Testis (tissue), 2 donors: Measurements from ENCODE around the gene PRUNE2.

Experiments
- POLR2A ChIP-seq: fragments of 450-650 bp; IDR thresholded peaks from one replicate; pipeline ENCODE4 v1.6.1; 2017; ENCODE audit warnings: antibody characterized with exemption, mild to moderate bottlenecking, moderate library complexity
- TF ChIP-seq, protein P1 (sequence below), 3 experiments: fragments of 450-650 bp in 2 of 3; fragments of 200-600 bp in 1 of 3; sonication (generic) in 1 of 3; IDR thresholded peaks; one replicate each; pipeline ENCODE4 v1.5.1; 2016 to 2019; ENCODE audit warnings: antibody characterized with exemption in 3 of 3, mild to moderate bottlenecking in 2 of 3, moderate library complexity in 1 of 3

DNA sequence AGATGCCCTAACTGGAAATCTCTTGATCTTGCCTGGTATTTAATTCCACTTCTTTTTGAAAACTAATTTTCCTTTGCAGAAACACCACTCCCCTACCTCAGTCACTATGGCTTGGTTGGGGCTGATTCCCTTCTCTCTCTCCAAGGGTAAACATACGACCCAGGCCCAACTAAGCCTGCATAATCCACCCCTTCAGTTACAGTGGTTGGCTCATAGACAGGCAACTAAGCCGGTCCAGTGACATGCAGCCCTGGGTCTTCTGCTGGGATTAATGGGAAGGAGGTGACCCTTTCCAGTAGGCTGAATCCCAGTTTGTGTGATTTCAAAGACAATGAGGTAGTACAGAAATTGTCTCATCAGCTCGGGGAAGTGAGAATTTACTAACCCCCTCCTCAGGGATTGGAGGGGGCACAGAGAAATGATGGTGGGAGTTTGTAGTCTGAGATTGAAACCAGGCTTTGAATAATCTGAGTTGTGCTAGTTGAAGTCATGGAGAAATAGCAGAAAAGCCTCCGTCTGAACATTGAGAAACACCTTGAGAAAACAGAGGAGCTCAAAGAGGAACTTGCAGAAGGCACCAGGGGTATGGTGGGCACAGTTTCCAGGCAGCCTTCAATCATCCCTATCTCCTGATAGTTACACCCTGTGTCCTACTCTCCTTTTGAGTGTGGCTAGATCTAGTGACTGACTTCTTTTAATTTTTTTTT lies 298.0 kb downstream of the PRUNE2 start:
- TF ChIP-seq, protein P1, sequence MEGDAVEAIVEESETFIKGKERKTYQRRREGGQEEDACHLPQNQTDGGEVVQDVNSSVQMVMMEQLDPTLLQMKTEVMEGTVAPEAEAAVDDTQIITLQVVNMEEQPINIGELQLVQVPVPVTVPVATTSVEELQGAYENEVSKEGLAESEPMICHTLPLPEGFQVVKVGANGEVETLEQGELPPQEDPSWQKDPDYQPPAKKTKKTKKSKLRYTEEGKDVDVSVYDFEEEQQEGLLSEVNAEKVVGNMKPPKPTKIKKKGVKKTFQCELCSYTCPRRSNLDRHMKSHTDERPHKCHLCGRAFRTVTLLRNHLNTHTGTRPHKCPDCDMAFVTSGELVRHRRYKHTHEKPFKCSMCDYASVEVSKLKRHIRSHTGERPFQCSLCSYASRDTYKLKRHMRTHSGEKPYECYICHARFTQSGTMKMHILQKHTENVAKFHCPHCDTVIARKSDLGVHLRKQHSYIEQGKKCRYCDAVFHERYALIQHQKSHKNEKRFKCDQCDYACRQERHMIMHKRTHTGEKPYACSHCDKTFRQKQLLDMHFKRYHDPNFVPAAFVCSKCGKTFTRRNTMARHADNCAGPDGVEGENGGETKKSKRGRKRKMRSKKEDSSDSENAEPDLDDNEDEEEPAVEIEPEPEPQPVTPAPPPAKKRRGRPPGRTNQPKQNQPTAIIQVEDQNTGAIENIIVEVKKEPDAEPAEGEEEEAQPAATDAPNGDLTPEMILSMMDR (IDR thresholded peaks at IDR 0.05): no peak
- no peak for TF ChIP-seq POLR2A
